CD4-positive, alpha-beta T cell treated with Interferon gamma for 1 hour (primary cell): Measurements from ENCODE around the gene R3HDML.
"Not testable (repeated sequence)": the region's sequence is repeated elsewhere in the genome, so short reads cannot be mapped to it uniquely, and the experiment has no call there.

Experiments
- DNase-seq: peaks from one replicate; pipeline ENCODE4 v3.0.0-alpha.2; 2020

The R3HDML gene, protein sequence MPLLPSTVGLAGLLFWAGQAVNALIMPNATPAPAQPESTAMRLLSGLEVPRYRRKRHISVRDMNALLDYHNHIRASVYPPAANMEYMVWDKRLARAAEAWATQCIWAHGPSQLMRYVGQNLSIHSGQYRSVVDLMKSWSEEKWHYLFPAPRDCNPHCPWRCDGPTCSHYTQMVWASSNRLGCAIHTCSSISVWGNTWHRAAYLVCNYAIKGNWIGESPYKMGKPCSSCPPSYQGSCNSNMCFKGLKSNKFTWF

DNA sequence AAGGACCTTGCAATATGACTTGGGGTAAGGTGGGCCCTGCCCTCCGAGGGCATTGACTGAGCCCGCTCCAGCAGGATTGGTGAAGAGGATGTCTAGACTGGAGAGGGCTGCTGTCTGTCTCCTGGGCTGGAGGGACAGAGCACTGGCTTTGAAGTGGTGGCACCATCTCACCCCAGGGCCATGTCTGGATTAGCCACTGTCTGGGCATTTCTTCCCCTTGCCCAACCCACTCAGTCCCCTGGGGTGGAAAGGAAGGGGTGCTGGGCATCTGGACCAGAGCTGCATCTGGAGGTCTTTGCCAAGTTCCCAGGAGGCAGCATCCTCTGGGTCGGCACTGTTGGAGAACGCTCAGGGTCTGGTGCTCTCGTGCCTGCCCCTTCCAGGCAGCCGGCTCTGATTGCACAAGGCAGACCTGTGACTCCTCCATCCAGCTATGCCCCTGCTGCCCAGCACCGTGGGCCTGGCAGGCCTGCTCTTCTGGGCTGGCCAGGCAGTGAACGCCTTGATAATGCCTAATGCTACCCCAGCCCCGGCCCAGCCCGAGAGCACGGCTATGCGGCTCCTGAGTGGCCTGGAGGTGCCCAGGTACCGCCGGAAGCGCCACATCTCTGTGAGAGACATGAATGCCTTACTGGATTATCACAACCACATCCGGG is at the start of gene R3HDML:
TSS of gene R3HDML (plus strand) at position 319 of the 656 bp plus-strand sequence. CDS start at position 434, 115 bp downstream.
- DNase-seq: no peak

DNA sequence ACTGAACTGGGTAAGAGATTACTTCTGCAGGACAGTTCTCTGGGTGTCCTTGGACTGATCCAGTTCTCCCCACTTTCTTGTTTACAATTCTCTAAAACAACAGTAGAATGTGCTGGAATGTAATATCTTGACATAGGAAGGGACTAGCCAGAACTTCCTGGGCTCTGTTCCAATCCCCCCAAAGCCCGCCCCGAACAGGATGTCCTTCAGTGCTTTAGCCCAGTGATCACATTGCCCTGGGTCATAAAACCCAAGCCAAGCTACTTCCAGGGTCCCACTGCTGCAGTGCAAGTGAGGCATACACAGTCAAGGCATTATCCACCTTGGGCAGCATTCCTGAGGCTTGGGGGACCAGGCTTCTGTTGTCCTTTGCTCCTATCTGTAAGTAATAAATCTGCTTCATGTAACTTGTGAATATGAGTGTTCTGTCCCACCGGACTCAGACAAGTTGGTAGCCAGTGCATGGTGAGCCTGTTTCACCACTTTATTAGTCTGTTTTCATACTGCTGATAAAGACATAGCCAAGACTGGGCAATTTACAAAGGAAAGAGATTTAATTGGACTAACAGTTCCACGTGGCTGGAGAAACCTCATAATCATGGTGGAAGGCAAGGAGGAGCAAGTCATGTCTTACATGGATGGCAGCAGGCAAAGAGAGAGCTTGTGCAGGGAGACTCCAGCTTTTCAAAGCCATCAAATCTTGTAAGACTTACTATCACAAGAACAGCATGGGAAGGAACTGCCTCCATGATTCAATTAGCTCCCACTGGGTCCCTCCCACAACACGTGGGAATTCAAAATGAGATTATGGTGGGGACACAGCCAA is 49.4 kb upstream of the R3HDML start:
- DNase-seq: no peak

DNA sequence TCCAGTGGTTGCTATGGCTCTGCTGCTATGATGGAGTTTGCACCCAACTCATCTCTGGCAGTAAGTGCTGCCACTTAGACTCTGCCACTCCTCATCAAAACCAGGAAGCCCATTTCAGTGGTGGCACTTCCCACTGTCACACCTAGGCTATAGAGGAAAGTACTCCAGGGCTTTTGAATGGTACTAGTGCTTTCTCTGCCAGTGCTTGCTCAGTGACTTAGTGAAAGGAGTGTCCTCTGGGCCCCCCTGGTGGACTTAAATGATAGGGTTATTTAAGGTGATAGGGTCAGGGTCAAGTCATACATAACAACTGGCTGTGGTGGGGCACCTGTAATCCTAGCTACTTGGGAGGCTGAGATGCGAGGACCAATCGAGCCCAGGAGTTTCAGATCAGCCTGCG is 48.6 kb upstream of the R3HDML start:
- DNase-seq: no peak

DNA sequence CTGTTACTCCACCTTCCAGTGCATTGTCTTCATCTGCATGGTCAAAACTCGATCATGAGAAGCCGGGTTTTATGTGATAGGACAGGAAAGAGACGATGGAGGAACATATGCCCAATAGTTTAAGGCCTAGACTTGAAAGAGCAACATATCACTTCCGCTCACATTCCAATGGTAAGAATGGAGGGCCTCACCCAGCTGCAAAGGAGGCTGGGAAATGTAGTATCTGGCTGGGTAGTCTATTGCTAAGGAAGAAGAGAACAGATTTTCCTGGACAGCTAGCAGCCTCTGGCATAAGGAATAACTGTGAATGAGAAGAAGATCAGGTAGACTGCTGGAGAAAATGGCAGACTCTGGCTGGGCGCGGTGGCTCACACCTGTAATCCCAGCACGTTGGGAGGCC is 45.1 kb upstream of the R3HDML start:
- no peak for DNase-seq

DNA sequence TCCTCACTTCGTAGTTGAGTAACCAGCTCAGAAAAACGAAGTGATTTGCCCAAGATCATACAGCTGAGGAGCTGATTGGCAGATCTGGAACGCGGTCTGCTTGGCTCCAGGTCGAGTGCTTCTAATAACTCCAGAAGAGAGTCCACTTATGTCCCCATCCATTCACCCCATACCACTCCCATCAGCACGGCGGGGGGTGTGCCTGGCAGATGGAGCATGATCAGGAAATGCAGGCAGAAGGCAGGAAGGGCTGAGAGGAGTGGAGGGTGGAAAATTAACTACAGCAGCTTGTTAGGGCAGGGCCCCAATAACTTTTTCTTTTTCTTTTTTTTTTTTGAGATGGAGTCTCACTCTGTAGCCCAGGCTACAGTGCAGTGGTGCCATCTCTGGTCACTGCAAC is 40.8 kb upstream of the R3HDML start:
- no peak for DNase-seq

DNA sequence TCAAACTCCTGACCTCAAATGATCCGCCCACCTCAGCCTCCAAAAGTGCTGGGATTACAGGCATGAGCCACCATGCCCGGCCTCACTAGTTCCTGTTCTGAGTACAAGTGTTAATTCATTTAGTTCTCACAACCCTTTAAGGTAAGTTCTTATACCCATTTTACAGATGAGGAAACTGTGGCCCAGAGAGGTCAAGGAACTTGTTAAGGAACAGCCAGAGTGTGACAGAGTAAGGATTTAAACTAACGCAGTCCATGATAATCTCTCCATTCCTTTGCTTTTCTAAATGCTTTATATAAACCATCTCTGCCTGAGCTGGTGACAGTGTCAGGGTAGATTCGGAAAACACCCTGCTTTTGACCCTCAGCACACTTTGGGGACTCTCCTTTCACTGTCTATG is 39.1 kb upstream of the R3HDML start:
- no peak for DNase-seq

DNA sequence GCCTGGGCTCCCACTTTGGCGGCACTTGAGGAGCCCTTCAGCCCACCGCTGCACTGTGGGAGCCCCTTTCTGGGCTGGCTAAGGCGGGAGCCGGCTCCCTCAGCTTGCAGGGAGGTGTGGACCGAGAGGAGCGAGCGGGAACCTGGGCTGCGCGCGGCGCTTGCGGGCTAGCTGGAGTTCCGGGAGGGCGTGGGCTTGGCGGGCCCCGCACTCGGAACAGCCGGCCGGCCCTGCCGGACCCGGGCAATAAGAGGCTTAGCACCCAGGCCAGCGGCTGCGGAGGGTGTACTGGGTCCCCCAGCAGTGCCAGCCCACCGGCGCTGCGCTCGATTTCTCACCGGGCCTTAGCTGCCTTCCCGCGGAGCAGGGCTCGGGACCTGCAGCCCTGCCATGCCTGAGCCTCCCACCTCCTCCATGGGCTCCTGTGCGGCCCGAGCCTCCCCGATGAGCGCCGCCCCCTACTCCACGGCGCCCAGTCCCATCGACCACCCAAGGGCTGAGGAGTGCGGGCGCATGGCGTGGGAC is 37.8 kb upstream of the R3HDML start:
- DNase-seq: not testable (repeated sequence)

DNA sequence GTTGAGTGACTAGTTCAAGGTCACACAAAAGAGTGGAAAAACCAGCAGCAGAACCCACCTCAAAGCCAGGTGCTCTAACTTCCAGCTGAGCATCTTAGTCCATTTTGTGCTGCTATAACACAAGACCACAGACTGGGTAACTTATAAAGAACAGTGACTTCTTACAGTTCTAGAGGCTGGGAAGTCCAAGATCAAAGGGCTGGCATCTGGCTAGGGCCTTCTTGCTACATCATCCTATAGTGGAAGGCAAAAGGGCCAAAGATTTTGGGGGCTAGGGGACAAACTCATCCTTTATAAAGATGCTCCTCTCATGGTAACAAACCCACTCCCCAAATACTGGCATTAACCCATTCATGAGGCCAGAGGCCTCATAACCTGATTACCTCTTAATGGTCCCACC is 35.6 kb upstream of the R3HDML start:
- DNase-seq: no peak

DNA sequence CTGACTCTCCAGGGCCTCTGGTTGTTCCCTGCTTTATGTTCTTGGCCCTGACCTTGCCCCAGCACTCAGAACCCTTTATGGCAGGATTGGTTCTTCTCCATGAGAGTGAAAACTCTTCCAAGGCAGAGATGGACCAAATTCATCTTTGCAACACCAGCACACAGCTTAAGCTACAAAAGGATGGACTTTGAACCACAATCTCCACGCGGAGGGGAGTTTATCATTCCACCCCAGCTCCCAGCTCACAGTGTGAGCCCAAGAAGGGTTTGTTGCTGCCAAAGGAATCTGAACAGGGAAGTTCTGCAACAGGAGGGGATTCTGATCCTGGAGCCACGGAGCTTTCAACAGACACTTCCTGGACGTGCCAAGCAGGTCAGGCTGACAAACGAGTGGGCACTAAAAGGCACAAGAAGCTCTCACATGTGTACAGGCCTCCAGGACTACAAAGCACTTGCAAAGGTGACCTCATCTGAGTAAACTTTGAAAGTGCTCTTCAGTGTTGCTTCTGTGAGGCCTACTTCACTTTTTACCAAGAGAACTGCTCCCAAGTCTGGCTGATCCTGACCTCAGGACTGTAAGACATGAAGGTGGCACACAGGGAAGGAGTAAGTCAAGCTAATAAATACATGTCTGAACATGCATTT is 34.7 kb upstream of the R3HDML start:
- DNase-seq: no peak

DNA sequence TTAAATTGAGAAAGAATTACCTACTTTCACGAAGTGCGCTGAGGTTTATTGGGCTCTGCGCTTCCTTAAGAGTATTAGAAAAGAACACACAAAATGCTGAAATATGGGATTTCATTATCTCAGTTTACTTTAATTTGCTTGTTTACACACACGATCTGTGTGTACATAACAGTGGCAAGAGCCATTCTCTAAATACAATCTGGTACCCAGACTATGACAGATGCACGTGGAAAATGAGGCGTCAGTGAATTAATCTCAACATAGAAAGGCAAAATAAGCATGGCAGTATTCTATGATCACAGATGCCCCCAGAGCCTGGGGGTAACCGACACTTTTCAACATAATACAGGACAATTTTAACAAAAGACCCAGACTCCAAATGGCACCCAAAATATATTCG is 34.1 kb upstream of the R3HDML start:
- no peak for DNase-seq

DNA sequence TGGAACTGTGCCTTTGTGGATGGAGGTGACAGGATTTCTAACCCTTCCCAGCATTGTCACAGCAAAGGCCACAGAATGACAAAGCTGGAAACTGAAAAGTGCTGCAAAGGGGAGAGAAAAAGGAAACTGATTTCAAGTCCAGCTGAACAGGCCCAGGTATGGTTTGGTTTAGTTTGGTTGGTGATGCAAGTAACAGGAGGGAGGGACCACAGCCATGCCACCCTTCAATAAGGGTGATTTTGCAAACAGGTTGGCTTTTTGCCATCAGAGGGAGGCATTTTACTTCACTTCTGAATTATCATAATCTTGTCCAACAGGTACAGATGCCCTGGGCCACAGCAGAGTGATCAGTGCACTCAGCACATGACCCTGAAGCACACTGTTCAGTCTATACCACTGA is 32.5 kb upstream of the R3HDML start:
- no peak for DNase-seq

DNA sequence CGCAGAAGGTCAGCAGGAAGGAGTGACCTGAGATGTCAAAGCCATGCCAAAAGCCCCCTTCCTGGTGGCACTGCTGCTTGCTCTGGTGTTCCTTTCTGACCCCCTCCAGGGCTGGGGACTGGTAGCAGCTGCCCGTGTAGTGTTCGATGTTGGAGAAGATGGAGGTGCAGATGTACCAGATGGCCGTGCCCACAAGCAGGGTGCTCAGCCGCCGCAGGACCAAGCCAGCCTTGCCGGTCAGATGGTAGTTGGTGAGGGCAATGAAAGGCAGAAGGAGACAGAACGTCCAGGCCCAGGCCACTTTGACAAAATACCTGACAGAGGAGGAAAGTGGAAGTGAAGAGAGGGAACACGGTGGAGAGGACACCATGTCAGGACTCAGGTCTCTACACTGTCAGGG is 29.9 kb upstream of the R3HDML start:
- no peak for DNase-seq

DNA sequence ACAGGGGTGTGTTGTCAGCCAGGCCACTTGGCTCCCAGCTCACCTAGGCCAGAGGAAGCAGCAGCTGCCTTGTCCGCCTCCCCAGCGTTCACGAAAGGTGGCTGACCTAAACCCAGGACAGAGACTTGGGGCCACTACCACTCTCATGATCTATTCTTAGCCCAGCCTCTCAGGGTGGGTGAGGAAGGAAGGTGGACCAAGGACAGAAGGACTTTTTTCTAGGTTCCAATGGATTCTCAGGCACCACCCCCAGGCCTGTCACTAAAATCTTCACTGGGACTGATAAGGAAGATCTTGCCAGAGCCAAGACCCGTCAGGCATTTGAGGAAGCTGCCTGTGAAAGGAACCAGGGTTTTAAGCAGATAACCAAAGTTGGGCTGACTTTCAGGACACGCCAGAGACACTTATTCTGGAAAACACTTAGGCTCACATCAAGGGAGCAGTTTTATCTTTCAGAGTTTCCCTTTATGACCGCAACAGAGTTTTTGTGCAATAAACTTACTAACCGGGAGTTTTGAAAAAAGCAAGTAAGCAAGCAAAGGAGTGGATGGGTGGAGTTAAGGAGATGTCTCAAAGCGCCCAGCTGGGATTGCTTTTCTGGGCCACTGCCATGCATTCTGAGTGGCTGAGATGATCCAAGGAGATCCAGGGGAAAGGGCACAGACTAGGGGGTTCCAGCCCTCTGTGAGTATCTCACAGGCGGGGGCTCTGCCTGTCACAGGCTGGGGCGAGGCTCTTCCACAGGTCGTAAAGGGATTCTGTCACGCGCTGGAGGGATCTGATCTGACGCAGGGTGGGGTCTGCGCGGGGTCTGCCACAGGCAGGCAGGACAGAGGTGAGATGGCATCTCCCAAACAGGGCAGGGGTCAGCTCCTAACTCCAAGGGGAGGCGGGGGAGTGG is 26.8 kb upstream of the R3HDML start:
- DNase-seq: no peak

DNA sequence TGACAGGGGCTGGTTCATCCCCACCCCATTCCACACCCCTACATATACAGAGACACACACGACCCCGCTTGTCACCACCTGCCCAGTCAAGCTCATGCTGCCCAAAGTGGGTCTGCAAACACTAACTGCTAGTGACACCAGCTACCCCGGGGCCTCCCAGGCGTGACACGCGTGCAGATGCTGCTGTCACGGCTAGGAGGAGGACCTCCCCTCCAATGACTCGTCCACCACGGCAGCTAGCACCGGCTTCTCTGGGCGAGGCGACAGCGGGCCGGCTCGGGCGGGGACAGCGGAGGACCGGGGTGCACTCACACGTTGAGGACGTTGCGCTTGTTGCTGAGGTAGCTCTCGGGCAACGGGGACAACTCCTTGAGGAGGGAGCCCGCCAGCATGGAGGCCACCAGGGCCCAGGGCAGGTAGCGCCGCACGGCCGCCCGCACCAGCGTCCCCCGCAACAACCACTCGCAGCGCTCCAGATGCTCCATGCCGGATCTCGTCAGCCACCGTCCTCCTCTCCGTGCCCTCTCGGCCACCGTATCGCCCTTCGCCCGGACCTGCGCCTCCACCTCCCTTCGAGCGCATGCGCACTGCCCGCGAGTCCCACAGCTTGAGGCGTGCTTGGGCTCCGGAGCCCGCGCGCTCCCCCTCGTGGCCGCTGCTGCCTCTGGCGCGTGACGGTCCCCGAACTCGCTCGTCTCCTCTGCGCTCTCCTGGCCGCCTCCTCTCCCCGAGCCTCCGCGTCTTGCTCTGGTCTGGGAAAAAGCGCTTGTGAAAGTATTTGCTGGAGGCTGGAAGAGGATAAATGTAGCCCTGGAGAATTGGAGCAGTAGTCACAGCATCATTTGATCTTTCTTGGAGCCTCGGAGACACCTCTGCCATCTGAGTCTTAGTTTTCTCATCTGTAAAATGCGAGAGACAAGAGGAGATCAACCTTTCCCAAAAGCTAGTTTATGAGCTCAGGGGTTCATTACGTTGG is 25.9 kb upstream of the R3HDML start, which contains the start of gene FITM2:
TSS of gene FITM2 (minus strand) at position 539 of the 976 bp plus-strand sequence. CDS start at position 485, 54 bp downstream.
- peak; percentile 97 for DNase-seq

DNA sequence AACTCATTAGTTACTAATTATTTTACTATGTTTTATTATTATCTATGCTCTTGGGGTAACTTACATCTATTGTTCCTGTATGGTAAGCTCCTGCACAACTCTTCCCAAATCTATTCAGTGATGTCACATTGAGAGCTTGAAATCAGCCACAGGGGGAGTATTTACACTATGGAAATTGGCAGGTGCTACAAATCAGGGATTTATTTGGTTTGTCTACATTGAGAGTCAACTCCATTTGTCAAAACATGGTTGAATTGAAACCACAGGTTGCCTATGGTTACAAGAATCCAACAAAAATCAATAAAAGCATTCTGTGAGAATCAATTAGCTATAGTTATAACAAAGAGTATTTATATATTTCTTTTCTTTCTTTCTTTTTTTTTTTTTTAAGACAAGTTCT is 22.0 kb upstream of the R3HDML start:
- DNase-seq: no peak

DNA sequence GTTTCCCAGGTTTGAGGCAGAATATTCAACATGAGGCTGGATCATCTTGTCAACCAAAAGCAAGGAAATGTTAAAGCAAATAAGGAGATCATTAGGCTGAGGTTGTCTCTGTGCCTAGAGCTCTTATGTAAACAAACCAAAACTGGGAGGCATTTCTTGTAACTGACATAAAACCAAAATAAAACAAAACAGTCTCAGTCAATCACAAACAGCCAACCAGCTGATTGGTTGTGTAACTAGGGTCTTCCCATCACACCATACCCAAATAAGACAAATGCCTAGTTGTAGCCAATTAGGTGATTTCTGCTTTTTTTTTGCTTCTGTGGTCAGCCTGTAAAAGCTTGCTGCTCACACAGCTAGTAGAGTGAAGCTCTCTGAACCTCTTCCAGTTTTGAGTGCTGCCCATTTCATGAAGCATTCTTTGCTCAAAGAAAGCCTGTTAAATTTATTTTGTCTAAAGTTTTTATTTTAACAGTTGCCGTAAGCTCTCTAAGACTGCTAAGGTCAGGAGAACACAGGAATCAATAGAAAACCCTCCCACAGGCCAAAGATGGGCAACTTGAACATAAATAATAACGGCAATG is 16.9 kb upstream of the R3HDML start:
- DNase-seq: no peak

DNA sequence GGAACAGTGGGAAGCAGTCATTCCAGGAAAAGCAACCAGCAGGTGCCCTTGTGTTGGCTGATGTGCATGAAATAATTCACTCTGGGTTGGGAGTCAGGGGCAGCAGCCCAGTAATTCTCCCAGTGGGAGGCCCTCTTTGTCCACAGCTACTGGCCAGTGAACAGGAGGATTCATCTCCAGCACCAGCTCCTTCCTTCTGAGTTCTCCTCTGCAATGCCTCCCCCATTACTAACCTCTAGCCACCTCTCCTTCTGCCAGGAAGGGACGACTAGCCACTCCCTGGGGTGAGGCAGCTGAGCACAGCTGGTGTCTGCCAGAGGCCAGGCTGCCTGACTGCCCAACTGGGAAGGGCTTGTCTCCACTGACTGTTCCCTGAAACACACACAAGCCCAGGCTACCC is 12.5 kb upstream of the R3HDML start:
- no peak for DNase-seq

DNA sequence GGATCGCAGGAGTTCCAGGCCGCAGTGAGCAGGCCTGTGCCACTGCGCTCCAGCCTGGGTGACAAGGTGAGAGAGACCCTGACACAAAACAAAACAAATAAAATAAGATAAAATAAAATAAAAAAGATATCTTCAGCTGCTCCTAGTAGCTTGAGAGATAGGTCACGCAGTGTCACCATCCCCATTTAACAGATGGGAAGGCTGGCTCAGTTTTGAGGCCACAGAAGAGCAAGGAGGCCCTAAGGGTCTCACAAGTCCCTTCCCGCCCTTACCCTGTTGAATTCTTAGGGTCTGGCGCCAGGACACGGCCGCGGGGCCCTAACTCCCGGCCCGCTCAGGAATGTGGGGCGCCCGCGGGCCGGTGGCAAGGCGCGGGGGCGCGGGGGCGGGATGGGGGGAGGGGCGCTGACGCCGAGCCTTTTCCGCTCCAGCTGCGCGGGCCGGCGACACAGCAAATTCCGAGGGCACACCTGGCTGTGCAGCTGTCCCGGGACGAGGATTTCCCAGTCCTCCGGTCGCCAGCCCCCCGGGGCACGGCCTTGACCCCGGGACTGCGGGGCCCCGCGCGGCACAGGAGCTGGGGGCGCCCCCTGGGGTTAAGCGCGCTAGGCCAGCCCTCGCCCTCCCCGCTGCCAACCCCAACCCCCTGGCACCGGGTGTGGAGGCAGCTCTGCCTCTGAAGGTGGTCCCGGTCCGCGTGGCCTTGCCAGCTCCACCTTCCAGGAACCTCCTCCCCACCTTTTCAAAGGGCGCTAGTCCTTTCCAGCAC is 10.3 kb upstream of the R3HDML start:
- no peak for DNase-seq

DNA sequence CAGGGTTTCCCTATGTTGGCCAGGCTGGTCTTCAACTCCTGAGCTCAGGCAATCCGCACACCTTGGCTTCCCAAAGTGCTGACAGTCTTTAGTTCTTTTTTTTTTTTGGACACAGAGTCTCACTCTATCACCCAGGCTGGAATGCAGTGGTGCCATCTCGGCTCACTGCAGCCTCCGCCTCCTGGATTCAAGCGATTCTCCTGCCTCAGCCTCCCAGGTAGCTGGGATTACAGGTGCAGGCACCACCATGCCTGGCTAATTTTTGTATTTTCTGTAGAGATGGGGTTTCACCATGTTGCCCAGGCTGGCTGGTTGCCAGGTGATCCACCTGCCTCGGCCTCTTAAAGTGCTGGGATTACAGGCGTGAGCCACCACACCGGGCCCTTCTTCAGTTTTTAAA is 9.1 kb upstream of the R3HDML start:
- DNase-seq: not testable (repeated sequence)

DNA sequence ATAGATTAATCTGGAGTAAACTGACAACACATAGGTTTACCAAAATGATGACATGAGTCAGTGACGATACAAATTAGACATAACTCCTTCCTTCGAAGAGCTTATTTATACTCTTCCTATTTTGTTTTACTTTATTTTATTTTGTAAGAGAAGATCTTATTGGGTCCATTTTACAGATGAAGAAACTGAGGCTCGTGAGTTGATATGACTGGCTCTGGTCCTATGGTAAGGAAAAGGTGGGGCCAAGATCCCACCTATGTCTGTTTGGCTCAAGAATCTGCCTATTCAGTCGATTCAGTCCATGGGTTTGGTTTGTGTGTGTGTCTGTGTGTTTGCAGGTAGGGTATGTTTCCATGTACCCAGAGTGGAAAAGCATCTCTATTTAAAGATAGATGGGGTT is 8.4 kb upstream of the R3HDML start:
- no peak for DNase-seq
